Measurements from ENCODE around the gene LY6G6F.
A peak's percentile ranks its signal among the peaks of the same experiment; 100 is the strongest.

The LY6G6F gene

DNA sequence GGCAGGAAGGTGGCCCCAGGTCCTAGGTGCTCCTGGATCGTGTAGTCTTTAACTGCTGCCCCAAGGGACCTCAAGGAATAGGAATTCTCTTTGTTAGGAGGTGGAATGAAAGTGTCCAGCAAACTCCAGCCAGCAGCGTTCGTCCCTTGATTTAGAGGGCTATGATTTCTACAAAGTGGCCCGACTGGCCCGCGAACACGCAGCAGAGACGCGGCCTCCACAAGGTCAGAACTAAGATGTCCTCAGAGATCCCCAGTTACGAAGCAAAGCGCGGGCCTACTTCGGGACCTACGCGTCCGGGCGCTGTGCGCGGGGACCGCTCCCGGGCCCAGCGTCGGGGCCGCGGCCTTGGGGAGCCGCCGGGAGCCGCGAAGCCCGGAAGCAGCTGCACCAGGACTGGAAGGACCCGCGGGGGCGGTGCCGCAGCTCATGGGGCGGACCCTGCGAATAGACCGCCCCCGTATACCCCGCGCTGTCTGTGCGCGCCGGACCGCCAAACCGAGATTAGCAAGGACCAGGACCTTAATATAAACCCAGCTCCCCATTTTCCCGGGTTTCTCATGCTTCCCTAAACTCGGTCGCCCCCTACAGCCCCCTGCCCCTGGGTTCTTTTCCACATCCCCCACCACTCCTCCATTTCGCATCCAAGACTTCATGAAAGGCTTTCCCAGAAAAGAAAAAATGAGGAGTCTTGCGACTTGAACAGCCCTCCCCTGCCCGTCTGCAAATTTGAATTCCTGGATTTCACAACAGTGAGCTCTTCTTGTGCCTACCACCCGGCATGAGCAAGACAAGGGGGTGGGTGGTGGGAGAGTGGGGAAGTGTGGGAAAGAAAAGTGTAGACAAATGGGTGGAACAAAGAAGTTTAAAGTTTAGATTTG, 46.0 kb upstream of the LY6G6F start, which contains the start of gene C6orf47:
TSS of gene C6orf47 (minus strand) at position 398 of the 881 bp plus-strand sequence. CDS start 831 bp downstream, outside the sequence.
- in situ Hi-C loops (cut with MboI; ENCODE audit: low pct_unique_long_range_greater_than_20kb, low sequenced_read_pairs, unreplicated experiment), result no loop called here
- no peak for TF ChIP-seq CTCF (IDR thresholded peaks at IDR 0.05; ENCODE audit: extremely low read depth, insufficient read depth, missing control alignments)
- peak; percentile 88 for DNase-seq (ENCODE audit: low spot score)

- DNase-seq (ENCODE audit: low spot score), result no peak
- in situ Hi-C loops (cut with MboI; ENCODE audit: low pct_unique_long_range_greater_than_20kb, low sequenced_read_pairs, unreplicated experiment), result no loop called here
- no peak for TF ChIP-seq CTCF (IDR thresholded peaks at IDR 0.05; ENCODE audit: extremely low read depth, insufficient read depth, missing control alignments)
These were observed 45.2 kb upstream of the LY6G6F start for GRCh38 chr6:31661262-31662123.

- DNase-seq (ENCODE audit: low spot score), result no peak
- no peak for TF ChIP-seq CTCF (IDR thresholded peaks at IDR 0.05; ENCODE audit: extremely low read depth, insufficient read depth, missing control alignments)
- in situ Hi-C loops (cut with MboI; ENCODE audit: low pct_unique_long_range_greater_than_20kb, low sequenced_read_pairs, unreplicated experiment), result no loop called here
These were observed 44.4 kb upstream of the LY6G6F start for GRCh38 chr6:31662124-31662723.

- in situ Hi-C loops (cut with MboI; ENCODE audit: low pct_unique_long_range_greater_than_20kb, low sequenced_read_pairs, unreplicated experiment), result no loop called here
- DNase-seq (ENCODE audit: low spot score), result no peak
- no peak for TF ChIP-seq CTCF (IDR thresholded peaks at IDR 0.05; ENCODE audit: extremely low read depth, insufficient read depth, missing control alignments)
These were observed 43.3 kb upstream of the LY6G6F start for GRCh38 chr6:31663126-31663960.

GRCh38 chr6:31663961-31664789, 42.5 kb upstream of the LY6G6F start:
- in situ Hi-C loops (cut with MboI; ENCODE audit: low pct_unique_long_range_greater_than_20kb, low sequenced_read_pairs, unreplicated experiment), result no loop called here
- DNase-seq (ENCODE audit: low spot score), result no peak
- no peak for TF ChIP-seq CTCF (IDR thresholded peaks at IDR 0.05; ENCODE audit: extremely low read depth, insufficient read depth, missing control alignments)

Measured in GM13977 (cell line).